A549 (cell line): Measurements from ENCODE around the gene SARDH. TPM values are rescaled to one million over a fixed set of nuclear protein-coding genes. Genes with fewer than 3 reads are reported as not detected.

Experiments
- ATAC-seq, 2 experiments: fragments of 200-7000 bp in 1 of 2; fragments of >200 bp in 1 of 2; cut with Nextera tagmentation in 1 of 2; cut with Tn5 transposase in 1 of 2; 3 replicates each; pipeline versions ENCODE4 v1.8.0 to v1.9.1; 2018 to 2020; ENCODE audit warnings: mild to moderate bottlenecking in 1 of 2, moderate library complexity in 1 of 2
- CTCF ChIA-PET: fragments of 300-600 bp; sonication (Branson Sonifier 250); formaldehyde crosslinking; extraction: SDS; loops from one replicate; lab custom pipeline; 2021; ENCODE audit warnings: antibody characterized with exemption, inconsistent platforms; lab: Yijun Ruan, JAX
- POLR2A ChIA-PET: fragments of 350-600 bp; formaldehyde crosslinking; extraction: SDS; loops from one replicate; lab custom pipeline; 2021; ENCODE audit warnings: antibody characterized with exemption, inconsistent platforms; lab: Yijun Ruan, JAX
- DNase-seq, 2 experiments: peaks; one replicate each; pipeline versions ENCODE4 v3.0.0 to v3.0.0-alpha.2; 2011 to 2016; ENCODE audit warnings: low read depth in 1 of 2, low spot score in 1 of 2
- FAIRE-seq: peaks from 2 replicates; lab custom pipeline; 2011; peaks lifted over from hg19 to GRCh38; lab: Jason Lieb, UNC
- H3K27ac ChIP-seq, 2 experiments: fragments of >200 bp; sonication (Bioruptor Twin); formaldehyde crosslinking; 3 replicates each; pipeline ENCODE4 v1.5.1; 2016 to 2017
- H3K4me1 ChIP-seq: fragments of >200 bp; sonication (Bioruptor Twin); formaldehyde crosslinking; 3 replicates; pipeline ENCODE4 v1.6.1; 2016
- H3K4me2 ChIP-seq: fragments of >200 bp; sonication (Bioruptor Twin); formaldehyde crosslinking; 3 replicates; pipeline ENCODE4 v1.6.1; 2016
- H3K4me3 ChIP-seq: fragments of >200 bp; sonication (Bioruptor Twin); formaldehyde crosslinking; 3 replicates; pipeline ENCODE4 v1.5.1; 2016
- H3K9me3 ChIP-seq: fragments of >200 bp; sonication (Bioruptor Twin); formaldehyde crosslinking; 3 replicates; pipeline ENCODE4 v1.6.1; 2016
- BCL3 ChIP-seq: fragments of >200 bp; sonication (Bioruptor Twin); formaldehyde crosslinking; IDR thresholded peaks from 3 replicates; pipeline ENCODE4 v1.6.1; 2016
- EP300 ChIP-seq, 2 experiments: fragments of >200 bp; sonication (Bioruptor Twin); formaldehyde crosslinking; IDR thresholded peaks; 2 replicates in 1 of 2; 3 replicates in 1 of 2; pipeline ENCODE4 v1.6.1; 2016 to 2017
- FOSB ChIP-seq: fragments of 250-450 bp; sonication (Bioruptor Pico); IDR thresholded peaks from 2 replicates; pipeline ENCODE4 v1.5.0; 2020; ENCODE audit warnings: mild to moderate bottlenecking, moderate library complexity
- GATA3 ChIP-seq: IDR thresholded peaks from 2 replicates; pipeline ENCODE4 v1.6.1; 2012; ENCODE audit warnings: borderline replicate concordance
- HDAC2 ChIP-seq: fragments of 200-600 bp; sonication (generic); IDR thresholded peaks from 2 replicates; pipeline ENCODE4 v1.6.1; 2016
- HES2 ChIP-seq: fragments of >200 bp; sonication (Bioruptor Twin); formaldehyde crosslinking; IDR thresholded peaks from 2 replicates; pipeline ENCODE4 v1.6.1; 2016
- HMGXB4 ChIP-seq: fragments of 250-450 bp; sonication (Bioruptor Pico); IDR thresholded peaks from 2 replicates; pipeline ENCODE4 v1.5.0; 2021; ENCODE audit warnings: mild to moderate bottlenecking, moderate library complexity, borderline replicate concordance
- HOXB13 ChIP-seq: fragments of 250-450 bp; sonication (Bioruptor Pico); IDR thresholded peaks from 2 replicates; pipeline ENCODE4 v1.5.0; 2020; ENCODE audit warnings: low read depth, mild to moderate bottlenecking, moderate library complexity
- HOXB5 ChIP-seq: fragments of 250-450 bp; sonication (Bioruptor Pico); IDR thresholded peaks from 2 replicates; pipeline ENCODE4 v1.5.0; 2020; ENCODE audit warnings: mild to moderate bottlenecking, moderate library complexity
- JUN ChIP-seq, 2 experiments: fragments of >200 bp; sonication (Bioruptor Twin); formaldehyde crosslinking; IDR thresholded peaks; 2 replicates in 1 of 2; 3 replicates in 1 of 2; pipeline ENCODE4 v1.6.1; 2016 to 2017
- MAFK ChIP-seq: fragments of 450-650 bp; IDR thresholded peaks from 2 replicates; pipeline ENCODE4 v1.6.1; 2014; ENCODE audit not compliant: partially characterized antibody
- MAZ ChIP-seq: fragments of 150-350 bp; IDR thresholded peaks from 2 replicates; pipeline ENCODE4 v1.6.1; 2014; ENCODE audit warnings: antibody characterized with exemption, low read depth, low read length, borderline replicate concordance
- POLR2A ChIP-seq: IDR thresholded peaks from 2 replicates; pipeline ENCODE4 v1.6.1; 2012; ENCODE audit warnings: mild to moderate bottlenecking, low read length
- POLR2AphosphoS2 ChIP-seq: conservative IDR thresholded peaks from 2 replicates; pipeline ENCODE4 v1.6.1; 2012; ENCODE audit warnings: low read length, improper control_type of control experiment, inconsistent platforms
- RARB ChIP-seq: fragments of 250-450 bp; sonication (Bioruptor Pico); IDR thresholded peaks from 2 replicates; pipeline ENCODE4 v1.8.0; 2021; ENCODE audit warnings: mild to moderate bottlenecking, moderate library complexity
- RCOR1 ChIP-seq: fragments of 150-350 bp; IDR thresholded peaks from 2 replicates; pipeline ENCODE4 v1.6.1; 2014; ENCODE audit warnings: antibody characterized with exemption, low read length, low read depth
- USF2 ChIP-seq: fragments of 450-650 bp; IDR thresholded peaks from 2 replicates; pipeline ENCODE4 v1.6.1; 2014; ENCODE audit warnings: antibody characterized with exemption
- ZFP36 ChIP-seq: fragments of 450-650 bp; IDR thresholded peaks from 2 replicates; pipeline ENCODE4 v1.6.1; 2014; ENCODE audit warnings: borderline replicate concordance; ENCODE audit not compliant: partially characterized antibody
- ZNF302 ChIP-seq: fragments of 250-450 bp; sonication (Bioruptor Pico); IDR thresholded peaks from 2 replicates; pipeline ENCODE4 v1.9.0; 2021; ENCODE audit warnings: inconsistent platforms, mild to moderate bottlenecking, moderate library complexity
- WGBS: methylation state at CpG from one replicate; pipeline ENCODE4 v1.1.6; 2017; ENCODE audit errors: missing lambda C conversion rate; 5-methylcytosine and 5-hydroxymethylcytosine counted together
- polyA plus RNA-seq, 4 experiments: library from polyadenylated mRNA; depleted of rRNA in 3 of 4; stranded (reverse); fragments of >200 nt; fragmentation: RNase III in 1 of 4; extraction: RNeasy Plus Mini Kit Qiagen cat#74134 plus additional on column Dnase treatment in 1 of 4; gene quantifications; 2 replicates in 3 of 4; 3 replicates in 1 of 4; pipeline ENCODE4 v1.2.3, GENCODE V29; 2011 to 2017

SARDH gene
- polyA plus RNA-seq, 2 of the 4 experiments (the other 2 are of a cell fraction) = 0.08 TPM; not detected in 1

GRCh38 chr9:133705576-133705975 is 32.6 kb downstream of the SARDH start:
- H3K9me3 ChIP-seq = no peaks in the 10 kb centered on the region
- no peaks in the 10 kb centered on the region for H3K4me1 ChIP-seq
- DNase-seq = no peak
- no peak for FAIRE-seq
- TF ChIP-seq HOXB13 (CRISPR knock-in tag) (no peak), RARB (CRISPR knock-in tag) (no peak), POLR2A (no peak), GATA3 (no peak), USF2 (no peak), HMGXB4 (no peak), ZFP36 (no peak), JUN (IDR thresholded peaks at IDR 0.05) (no peak), HDAC2 (no peak), POLR2AphosphoS2 (no peak), HOXB5 (CRISPR knock-in tag) (no peak), FOSB (CRISPR knock-in tag) (no peak), HES2 (no peak), MAZ (no peak)
- 49% methylated on average over 10 of the region's 10 CpGs for WGBS
- ATAC-seq = no peak
- ChIA-PET CTCF (interaction anchor here (1.0 to 1.2 kb wide), 2 partner anchors 11 to 172 kb away, joined by 3 to 4 read pairs; no protein-coding TSS in a partner anchor), POLR2A (no interaction called here)
- H3K4me3 ChIP-seq = no peak overlapping the region
- H3K4me2 ChIP-seq = no peak overlapping the region
- H3K27ac ChIP-seq = no peak overlapping the region

GRCh38 chr9:133704711-133705181 is 33.4 kb downstream of the SARDH start:
- no peak for TF ChIP-seq EP300 (IDR thresholded peaks at IDR 0.05)
- no peak for TF ChIP-seq MAFK
- Histone ChIP-seq H3K9me3 (no peaks in the 10 kb centered on the region), H3K4me2 (no peak overlapping the region), H3K27ac (no peak overlapping the region), H3K4me3 (no peak overlapping the region), H3K4me1 (no peaks in the 10 kb centered on the region)
- ATAC-seq (no peak), FAIRE-seq (no peak), DNase-seq (no peak)
- 78% methylated on average over 11 of the region's 23 CpGs for WGBS
- ChIA-PET POLR2A (no interaction called here), CTCF (no interaction called here)

GRCh38 chr9:133703591-133704399 is 34.4 kb downstream of the SARDH start:
- H3K27ac ChIP-seq = no peak overlapping the region
- CTCF ChIA-PET = interaction anchor here (1.0 kb wide), 1 partner anchor 12 kb away, joined by 3 read pairs; no protein-coding TSS in a partner anchor

More at GRCh38 chr9:133703591-133704399, 34.4 kb downstream of the SARDH start:
- Histone ChIP-seq H3K4me1 (no peaks in the 10 kb centered on the region), H3K4me2 (no peak overlapping the region), H3K9me3 (no peaks in the 10 kb centered on the region), H3K4me3 (no peak overlapping the region)
- ATAC-seq = no peak
- POLR2A ChIA-PET = no interaction called here
- no peak for FAIRE-seq
- TF ChIP-seq RCOR1 (no peak), BCL3 (no peak), ZNF302 (no peak)
- DNase-seq = no peak
- 47% methylated on average over 14 of the region's 21 CpGs for WGBS
